Heart left ventricle (tissue), 13 donors: Measurements from ENCODE around the gene CCBE1.

ENCODE experiments used
- CTCF ChIP-seq, 12 donors: fragments of 200-600 bp; sonication (generic) in 4 of 12; IDR thresholded peaks; one replicate each; pipeline versions ENCODE4 v1.5.0 to v1.8.0; 2018 to 2022; ENCODE audit warnings: antibody characterized with exemption in 12 of 12, mild to moderate bottlenecking in 5 of 12
- POLR2A ChIP-seq, 2 donors: fragments of 450-650 bp; IDR thresholded peaks; one replicate each; pipeline ENCODE4 v1.6.1; 2017; ENCODE audit warnings: antibody characterized with exemption in 2 of 2, mild to moderate bottlenecking in 2 of 2, moderate library complexity in 2 of 2
- donor health status: ischemic (EF 13 %, LVEDD 7.1; RV severe dilation, severe dysfunction).
- donor health status: DM: no; HTN: yes; CAD: no.
- donor health status: DM: no; HTN: no; CAD: no.
- donor health status: ischemic (EF 25% LVEDD 6.9; RV normal size, moderate dysfunction).
- donor health status: ischemic (EF 25% LVEDD 5.7; RV mildly dilated, moderate dysfunction).
- donor health status: ischemic (EF 35%, LVEDD 5.7; RV mildly dilated, moderate dysfunction).
- donor health status: nonischemic (EF 11% LVEDD 7.7; RV severe dilation, severe dysfunction).
- donor health status: DM: yes; HTN: yes; CAD: no.
- donor health status: PGD.
- donor health status: ischemic (EF 29% LVEDD 5.4; RV normal size, mild dysfunction).
- donor health status: nonischemic (EF 23%, LVEDD 6.1; RV moderate dilation, normal function).

GRCh38 chr18:59570101-59570775 is 127.0 kb downstream of the CCBE1 start:
- TF ChIP-seq CTCF (IDR thresholded peaks at IDR 0.05) (no peak), POLR2A (IDR thresholded peaks at IDR 0.05) (no peak)
